ENCODE data around the gene C5orf52.
"Not testable (repeated sequence)": the region's sequence is repeated elsewhere in the genome, so short reads cannot be mapped to it uniquely, and the experiment has no call there.

C5orf52 gene

DNA sequence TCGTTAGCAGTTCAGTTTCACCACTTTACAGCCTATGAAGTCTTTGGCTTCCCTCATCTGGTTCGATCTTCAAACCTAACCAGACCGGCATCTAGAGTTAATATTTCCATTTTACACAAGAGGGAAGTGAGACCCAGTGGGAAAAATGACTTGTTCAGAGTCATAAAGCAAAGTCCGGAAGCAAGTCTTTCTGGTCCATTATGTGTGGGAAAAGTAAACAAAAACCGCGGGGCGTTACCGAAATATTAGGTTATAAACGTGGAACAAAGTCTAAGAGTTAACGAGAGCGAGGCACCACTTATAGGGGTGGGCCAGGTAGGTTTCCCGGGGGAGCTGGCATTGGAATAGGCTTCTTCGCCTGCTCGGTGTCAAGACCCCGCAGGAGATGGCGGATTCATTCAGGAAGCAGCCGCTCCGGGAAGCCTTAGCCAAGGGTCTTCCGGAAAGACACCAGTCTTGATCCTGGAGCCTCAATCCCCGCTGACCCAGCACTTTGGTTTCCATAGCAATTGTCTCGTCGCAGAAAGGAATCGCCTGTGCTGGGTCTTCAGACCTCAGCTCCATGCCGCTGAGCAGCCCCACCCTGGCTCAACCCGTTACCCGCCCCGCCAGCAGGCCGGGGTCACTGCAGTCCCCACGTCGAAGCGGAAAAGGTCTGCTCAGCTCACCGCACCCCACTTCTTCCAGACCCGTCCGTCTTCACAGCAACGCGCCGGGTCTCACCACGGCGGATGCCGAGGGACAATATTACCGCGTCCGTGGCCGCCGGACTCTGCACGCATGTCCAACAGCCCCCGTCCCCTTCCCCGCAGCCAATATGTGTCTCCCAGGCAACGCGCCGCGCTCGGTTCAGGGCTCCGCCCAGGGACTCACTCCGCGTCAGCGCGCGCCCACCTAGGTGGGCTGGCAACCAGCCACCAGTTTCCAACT, at the start of gene C5orf52:
C5orf52 (plus strand) TSS at position 872 of the 930 bp plus-strand sequence. CDS start 82 bp downstream, outside the sequence.
- no peak for DNase-seq (ENCODE audit: low read depth)

- DNase-seq (ENCODE audit: low read depth), result no peak
Measured at GRCh38 chr5:157624144-157624543, 47.2 kb upstream of the C5orf52 start.

GRCh38 chr5:157626831-157627230, 44.5 kb upstream of the C5orf52 start:
- no peak for DNase-seq (ENCODE audit: low read depth)

DNA sequence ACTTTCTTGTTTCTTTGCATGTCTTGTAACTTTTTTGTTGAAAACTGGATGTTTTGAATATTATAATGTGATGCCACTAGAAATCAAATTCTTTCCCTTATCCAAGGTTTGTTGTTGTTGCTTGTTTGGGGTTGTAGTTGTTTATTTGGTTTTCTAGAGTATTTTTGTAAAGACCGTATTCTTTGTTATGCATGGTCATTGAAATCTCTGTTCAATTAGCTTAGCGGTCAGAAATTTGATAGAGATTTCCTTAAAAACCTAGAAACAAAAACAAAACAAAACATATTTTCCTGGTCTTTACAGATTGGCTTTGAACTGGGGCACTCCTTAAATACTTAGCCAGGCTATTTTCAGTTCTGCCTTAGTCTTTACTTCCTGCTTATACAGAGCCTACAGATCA, 41.0 kb upstream of the C5orf52 start:
- no peak for DNase-seq (ENCODE audit: low read depth)

- DNase-seq (ENCODE audit: low read depth), result no peak
Measured at GRCh38 chr5:157640406-157641066, 30.8 kb upstream of the C5orf52 start.

GRCh38 chr5:157648275-157648990, 22.9 kb upstream of the C5orf52 start:
- no peak for DNase-seq (ENCODE audit: low read depth)

DNA sequence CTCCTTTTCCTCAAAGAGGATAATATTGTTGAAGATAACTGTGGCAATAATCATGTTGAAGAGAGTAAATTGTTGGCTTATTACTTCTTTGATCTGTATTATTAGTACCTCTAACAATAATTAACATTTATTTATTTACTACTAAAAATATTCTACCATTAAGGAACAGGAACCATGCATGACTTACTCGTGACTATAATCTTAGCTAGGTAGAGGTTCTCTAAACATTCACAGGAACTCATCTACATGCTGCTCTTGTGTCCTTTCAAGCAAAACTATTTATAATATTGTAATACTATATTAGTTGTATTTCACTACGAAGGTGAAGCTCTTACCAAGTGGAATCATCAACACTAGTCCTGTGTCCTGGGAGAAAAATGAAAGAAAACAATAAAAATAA, 22.2 kb upstream of the C5orf52 start:
- DNase-seq (ENCODE audit: low read depth), result no peak

GRCh38 chr5:157650991-157651611, 20.2 kb upstream of the C5orf52 start:
- no peak for DNase-seq (ENCODE audit: low read depth)

DNA sequence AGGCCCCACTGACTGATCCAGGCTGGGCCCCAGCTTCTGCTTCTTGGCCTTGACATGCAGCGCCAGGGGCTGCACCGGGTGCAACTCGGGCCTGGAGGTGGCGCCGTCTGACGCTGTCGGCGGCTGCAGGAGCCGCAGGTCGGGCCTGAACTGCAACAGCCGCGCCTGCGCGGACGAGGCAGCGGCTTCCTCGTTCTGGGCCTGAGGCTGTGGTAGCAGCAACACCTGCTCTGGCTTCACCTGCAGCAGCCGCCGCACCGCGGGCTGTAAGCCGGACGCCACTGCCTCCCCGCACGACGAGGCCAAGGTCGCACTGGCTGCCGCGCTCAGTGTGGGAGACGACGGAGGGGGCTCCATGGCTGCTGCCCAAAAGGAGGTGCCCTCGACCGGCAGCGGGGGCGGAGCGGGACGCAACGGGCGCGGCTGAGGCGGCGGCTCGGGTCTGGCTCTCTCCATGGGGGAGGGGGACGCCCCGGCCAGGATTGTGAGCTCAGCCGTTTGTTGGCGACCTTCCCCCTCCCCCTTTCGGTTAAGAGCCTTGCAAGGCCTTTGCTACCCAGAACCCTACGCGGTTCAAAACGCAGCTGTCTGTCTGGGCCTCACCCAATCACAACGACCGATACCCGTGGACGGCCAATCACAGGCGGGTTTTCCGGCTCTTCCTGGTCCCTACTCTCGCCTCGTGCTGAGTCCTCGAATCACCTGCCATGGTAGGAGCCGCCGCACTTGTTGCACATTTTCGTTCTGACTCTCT, 19.5 kb upstream of the C5orf52 start:
- no peak for DNase-seq (ENCODE audit: low read depth)

GRCh38 chr5:157652377-157652692, 19.0 kb upstream of the C5orf52 start, which contains the start of gene SOX30:
SOX30 (minus strand) TSS chr5:157652438; CDS start chr5:157652078, 360 bp downstream.
- no peak for DNase-seq (ENCODE audit: low read depth)

DNA sequence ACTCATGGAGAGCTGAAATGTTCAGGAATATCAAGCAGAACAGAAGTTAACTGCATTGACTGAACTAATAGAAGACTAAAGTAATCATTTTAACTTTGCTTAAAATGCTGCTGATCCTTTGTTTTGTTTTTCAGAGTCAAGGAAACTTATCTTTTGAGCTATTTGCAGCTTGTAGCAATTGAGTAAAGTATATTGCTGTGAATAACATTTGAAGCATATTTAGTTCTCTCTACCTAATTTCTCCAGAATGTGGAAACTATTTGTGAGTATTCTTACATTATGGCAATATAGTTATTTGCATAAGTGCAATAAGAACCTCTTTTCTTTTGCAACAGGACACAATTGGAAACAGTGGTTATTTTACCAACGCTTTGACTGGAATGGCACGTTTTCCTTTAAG, 13.8 kb upstream of the C5orf52 start:
- DNase-seq (ENCODE audit: low read depth), result no peak

GRCh38 chr5:157658893-157659292, 12.4 kb upstream of the C5orf52 start:
- no peak for DNase-seq (ENCODE audit: low read depth)

DNA sequence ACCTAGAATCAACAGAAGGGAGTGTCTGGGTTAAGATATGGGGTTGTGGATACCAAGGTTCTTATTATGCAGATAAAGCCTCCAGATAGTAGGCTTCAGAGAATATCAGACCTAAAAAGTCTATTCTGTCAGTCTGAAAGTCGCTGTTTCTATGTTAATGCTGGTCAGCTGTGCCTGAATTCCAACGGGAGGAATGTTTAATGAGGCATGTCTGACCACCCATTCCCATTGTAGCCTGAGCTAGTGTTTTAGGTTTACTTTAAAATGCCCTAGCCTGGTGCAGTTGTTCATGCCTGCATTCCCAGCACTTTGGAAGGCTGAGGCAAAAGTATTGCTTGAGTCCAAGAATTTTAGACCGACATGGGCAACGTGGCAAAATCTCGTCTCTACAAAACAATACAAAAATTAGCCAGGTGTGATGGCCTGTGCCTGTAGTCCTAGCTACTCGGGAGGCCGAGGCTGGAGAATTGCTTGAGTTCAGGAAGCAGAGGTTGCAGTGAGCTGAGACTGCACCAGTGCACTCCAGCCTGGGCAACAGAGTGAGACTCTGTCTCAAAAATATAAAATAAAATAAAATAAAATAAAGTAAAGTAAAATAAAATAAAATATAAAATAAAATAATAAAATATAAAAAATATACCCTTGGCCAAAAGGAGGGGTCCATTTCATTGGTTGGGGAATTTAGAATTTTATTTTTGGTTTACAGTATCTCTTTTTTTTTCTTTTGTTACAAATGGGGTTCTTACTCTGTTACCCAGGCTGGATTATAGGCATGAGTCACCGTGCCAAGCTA, 11.3 kb upstream of the C5orf52 start:
- DNase-seq (ENCODE audit: low read depth), result no peak

DNA sequence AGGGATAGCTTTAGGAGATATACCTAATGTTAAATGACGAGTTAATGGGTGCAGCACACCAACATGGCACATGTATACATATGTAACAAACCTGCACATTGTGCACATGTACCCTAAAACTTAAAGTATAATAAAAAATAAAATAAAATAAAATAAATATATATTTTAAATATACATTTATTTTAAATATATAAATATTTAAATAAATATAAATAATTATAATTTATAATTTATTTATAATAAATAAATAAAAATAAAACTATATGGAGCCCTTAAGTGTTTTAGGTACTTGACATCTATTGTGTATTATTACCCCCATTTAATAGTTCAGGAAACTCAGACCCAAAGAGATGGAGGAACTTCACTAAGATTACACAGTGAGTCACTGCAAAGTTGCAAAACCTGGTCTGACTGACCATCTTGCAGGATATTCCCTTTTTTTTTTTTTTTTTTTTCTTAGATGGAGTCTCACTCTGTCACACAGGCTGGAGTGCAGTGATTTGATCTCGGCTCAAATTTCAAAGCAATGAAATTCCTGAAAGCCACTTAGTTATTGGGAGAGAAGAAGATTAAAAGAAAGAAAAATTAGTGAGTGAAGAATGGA, 5.8 kb upstream of the C5orf52 start:
- peak; percentile 45 for DNase-seq (ENCODE audit: low read depth)

- no peak for DNase-seq (ENCODE audit: low read depth)
Measured at GRCh38 chr5:157668356-157668755, 3.0 kb upstream of the C5orf52 start.

GRCh38 chr5:157669701-157670097, 1.6 kb upstream of the C5orf52 start:
- DNase-seq (ENCODE audit: low read depth), result no peak

- no peak for DNase-seq (ENCODE audit: low read depth)
Measured at GRCh38 chr5:157671592-157672330, 428 bp downstream of the C5orf52 start.

DNA sequence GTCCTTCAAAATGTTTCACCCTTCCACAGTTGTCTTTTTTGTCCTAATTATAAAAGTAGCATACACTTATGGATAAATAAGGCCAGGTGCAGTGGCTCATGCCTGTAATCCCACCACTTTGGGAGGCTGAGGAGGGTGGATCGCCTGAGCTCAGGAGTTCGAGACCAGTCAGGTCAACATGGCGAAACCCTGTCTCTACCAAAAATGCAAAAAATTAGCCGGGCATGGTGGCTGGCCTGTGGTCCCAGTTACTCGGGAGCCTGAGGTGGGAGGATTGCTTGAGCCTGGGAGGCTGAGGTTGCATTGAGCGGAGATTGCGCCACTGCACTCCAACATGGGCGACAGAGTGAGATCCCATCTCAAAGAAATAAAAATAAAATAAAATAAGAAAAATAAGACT, 1.6 kb downstream of the C5orf52 start:
- no peak for DNase-seq (ENCODE audit: low read depth)

DNA sequence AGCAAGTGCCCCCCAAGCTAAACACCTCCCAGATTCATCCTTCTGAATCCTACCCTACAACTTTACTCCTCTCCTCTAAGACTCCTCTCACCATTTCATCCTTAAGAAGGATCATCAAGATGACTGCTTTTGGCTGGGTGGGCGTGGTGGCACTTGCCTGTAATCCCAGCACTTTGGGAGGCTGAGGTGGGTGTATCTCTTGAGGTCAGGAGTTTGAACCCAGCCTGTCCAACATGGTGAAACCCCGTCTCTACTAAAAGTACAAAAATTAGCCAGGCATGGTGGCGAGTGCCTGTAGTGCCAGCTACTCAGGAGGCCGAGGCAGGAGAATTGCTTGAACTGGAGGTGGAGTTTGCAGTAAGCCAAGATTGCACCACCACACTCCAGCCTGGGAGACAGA, 3.0 kb downstream of the C5orf52 start:
- not testable (repeated sequence) for DNase-seq (ENCODE audit: low read depth)

- DNase-seq (ENCODE audit: low read depth), result no peak
Measured at GRCh38 chr5:157677931-157678330, 6.6 kb downstream of the C5orf52 start.

Data from non-pigmented ciliary epithelial cell (primary cell).